Measurements from ENCODE around the gene ONECUT1. TPM values are rescaled to one million over a fixed set of nuclear protein-coding genes. Genes with fewer than 3 reads are reported as not detected.

The ONECUT1 gene
- total and polyA plus RNA-seq, 2 of the 8 experiments (the other 6 are each of a cell fraction or from before 2014, with no cell fraction given), result 0.65 to 6.4 TPM

DNA sequence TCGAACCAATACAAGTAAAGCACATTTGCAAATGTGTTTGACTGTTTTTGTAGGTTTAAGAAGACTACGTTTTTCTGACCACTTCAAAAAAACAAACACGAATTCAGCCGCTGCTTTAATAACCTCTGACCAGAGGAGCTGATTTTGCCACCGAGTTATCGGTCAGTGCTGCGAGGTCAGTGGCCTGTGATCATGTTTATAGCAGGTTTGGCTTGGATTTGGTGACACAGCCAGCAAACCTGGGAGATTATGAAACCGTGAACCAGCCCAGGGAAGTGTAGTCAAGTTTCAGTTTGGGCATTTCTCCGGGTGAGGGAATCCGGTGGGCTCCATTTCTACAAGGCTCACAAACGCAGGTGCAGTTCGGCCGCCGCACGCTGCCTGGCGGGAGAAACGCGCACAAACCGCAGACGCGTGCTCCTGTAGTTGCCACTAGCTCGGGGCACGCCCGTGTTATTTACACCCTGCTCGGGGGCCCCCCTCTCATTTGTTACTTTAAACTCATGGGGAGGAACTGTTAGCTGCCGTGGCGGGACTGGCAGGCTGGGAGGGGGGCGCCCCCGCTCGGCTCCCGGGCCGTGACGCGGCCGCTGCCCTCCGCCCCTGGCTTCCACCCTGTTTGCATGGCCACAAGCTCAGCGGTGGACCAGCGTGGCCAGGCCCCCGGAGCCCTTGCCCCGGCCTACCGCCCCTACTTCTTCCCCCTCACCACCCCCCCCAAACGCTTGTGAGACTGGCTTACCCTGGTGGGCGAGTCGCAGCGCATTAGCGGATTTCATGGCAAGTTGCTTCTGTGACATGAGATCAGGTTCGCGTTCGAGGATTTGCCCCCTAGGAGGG lies 13.6 kb upstream of the ONECUT1 start (continued):
- TF ChIP-seq, protein P1, sequence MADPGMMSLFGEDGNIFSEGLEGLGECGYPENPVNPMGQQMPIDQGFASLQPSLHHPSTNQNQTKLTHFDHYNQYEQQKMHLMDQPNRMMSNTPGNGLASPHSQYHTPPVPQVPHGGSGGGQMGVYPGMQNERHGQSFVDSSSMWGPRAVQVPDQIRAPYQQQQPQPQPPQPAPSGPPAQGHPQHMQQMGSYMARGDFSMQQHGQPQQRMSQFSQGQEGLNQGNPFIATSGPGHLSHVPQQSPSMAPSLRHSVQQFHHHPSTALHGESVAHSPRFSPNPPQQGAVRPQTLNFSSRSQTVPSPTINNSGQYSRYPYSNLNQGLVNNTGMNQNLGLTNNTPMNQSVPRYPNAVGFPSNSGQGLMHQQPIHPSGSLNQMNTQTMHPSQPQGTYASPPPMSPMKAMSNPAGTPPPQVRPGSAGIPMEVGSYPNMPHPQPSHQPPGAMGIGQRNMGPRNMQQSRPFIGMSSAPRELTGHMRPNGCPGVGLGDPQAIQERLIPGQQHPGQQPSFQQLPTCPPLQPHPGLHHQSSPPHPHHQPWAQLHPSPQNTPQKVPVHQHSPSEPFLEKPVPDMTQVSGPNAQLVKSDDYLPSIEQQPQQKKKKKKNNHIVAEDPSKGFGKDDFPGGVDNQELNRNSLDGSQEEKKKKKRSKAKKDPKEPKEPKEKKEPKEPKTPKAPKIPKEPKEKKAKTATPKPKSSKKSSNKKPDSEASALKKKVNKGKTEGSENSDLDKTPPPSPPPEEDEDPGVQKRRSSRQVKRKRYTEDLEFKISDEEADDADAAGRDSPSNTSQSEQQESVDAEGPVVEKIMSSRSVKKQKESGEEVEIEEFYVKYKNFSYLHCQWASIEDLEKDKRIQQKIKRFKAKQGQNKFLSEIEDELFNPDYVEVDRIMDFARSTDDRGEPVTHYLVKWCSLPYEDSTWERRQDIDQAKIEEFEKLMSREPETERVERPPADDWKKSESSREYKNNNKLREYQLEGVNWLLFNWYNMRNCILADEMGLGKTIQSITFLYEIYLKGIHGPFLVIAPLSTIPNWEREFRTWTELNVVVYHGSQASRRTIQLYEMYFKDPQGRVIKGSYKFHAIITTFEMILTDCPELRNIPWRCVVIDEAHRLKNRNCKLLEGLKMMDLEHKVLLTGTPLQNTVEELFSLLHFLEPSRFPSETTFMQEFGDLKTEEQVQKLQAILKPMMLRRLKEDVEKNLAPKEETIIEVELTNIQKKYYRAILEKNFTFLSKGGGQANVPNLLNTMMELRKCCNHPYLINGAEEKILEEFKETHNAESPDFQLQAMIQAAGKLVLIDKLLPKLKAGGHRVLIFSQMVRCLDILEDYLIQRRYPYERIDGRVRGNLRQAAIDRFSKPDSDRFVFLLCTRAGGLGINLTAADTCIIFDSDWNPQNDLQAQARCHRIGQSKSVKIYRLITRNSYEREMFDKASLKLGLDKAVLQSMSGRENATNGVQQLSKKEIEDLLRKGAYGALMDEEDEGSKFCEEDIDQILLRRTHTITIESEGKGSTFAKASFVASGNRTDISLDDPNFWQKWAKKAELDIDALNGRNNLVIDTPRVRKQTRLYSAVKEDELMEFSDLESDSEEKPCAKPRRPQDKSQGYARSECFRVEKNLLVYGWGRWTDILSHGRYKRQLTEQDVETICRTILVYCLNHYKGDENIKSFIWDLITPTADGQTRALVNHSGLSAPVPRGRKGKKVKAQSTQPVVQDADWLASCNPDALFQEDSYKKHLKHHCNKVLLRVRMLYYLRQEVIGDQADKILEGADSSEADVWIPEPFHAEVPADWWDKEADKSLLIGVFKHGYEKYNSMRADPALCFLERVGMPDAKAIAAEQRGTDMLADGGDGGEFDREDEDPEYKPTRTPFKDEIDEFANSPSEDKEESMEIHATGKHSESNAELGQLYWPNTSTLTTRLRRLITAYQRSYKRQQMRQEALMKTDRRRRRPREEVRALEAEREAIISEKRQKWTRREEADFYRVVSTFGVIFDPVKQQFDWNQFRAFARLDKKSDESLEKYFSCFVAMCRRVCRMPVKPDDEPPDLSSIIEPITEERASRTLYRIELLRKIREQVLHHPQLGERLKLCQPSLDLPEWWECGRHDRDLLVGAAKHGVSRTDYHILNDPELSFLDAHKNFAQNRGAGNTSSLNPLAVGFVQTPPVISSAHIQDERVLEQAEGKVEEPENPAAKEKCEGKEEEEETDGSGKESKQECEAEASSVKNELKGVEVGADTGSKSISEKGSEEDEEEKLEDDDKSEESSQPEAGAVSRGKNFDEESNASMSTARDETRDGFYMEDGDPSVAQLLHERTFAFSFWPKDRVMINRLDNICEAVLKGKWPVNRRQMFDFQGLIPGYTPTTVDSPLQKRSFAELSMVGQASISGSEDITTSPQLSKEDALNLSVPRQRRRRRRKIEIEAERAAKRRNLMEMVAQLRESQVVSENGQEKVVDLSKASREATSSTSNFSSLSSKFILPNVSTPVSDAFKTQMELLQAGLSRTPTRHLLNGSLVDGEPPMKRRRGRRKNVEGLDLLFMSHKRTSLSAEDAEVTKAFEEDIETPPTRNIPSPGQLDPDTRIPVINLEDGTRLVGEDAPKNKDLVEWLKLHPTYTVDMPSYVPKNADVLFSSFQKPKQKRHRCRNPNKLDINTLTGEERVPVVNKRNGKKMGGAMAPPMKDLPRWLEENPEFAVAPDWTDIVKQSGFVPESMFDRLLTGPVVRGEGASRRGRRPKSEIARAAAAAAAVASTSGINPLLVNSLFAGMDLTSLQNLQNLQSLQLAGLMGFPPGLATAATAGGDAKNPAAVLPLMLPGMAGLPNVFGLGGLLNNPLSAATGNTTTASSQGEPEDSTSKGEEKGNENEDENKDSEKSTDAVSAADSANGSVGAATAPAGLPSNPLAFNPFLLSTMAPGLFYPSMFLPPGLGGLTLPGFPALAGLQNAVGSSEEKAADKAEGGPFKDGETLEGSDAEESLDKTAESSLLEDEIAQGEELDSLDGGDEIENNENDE (IDR thresholded peaks at IDR 0.05; ENCODE audit: insufficient replicate concordance, low read length), result no peak
- TF ChIP-seq YY1 (IDR thresholded peaks at IDR 0.05; ENCODE audit: low read depth, low read length) (no peak), CBX8 (IDR thresholded peaks at IDR 0.05; ENCODE audit: borderline replicate concordance, low read depth, low read length) (peak; percentile 10; the same call in 1 of the 2 replicates), BRCA1 (IDR thresholded peaks at IDR 0.05; ENCODE audit: low read depth, low read length) (no peak), RNF2 (IDR thresholded peaks at IDR 0.05; ENCODE audit: borderline replicate concordance, low read depth, low read length, missing control alignments, poor library complexity, severe bottlenecking) (peak; percentile 74), EP300 (IDR thresholded peaks at IDR 0.05; ENCODE audit: borderline replicate concordance in 1 of 2, low read depth in 2 of 2, low read length in 2 of 2) (no peak)
- TF ChIP-seq, protein P2, sequence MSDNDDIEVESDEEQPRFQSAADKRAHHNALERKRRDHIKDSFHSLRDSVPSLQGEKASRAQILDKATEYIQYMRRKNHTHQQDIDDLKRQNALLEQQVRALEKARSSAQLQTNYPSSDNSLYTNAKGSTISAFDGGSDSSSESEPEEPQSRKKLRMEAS (IDR thresholded peaks at IDR 0.05), result peak; percentile 69
- TF ChIP-seq, protein P3, sequence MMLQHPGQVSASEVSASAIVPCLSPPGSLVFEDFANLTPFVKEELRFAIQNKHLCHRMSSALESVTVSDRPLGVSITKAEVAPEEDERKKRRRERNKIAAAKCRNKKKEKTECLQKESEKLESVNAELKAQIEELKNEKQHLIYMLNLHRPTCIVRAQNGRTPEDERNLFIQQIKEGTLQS (IDR thresholded peaks at IDR 0.05; ENCODE audit: insufficient read depth, low read depth, low read length), result no peak
